ENCODE data around the gene FSIP1.

DNA sequence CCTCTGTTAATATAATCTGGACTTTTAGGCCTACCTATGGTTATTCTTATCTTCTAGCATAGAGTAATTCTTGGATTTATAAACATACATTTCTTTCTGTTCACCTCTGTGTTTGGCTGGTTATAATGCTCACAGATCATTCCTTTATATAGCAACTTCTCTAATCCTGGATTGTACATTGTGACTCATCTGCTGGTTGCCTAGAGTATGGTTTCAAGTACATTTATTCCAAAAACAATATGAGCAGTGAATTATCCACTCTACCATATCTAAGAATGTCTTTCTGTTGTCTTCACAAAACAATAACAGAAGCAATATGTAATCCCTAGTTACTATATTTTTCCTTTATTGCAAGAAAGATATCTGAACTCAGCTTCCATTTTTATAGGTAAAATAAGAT lies 35.3 kb downstream of the FSIP1 start:
- TF ChIP-seq, protein P1, sequence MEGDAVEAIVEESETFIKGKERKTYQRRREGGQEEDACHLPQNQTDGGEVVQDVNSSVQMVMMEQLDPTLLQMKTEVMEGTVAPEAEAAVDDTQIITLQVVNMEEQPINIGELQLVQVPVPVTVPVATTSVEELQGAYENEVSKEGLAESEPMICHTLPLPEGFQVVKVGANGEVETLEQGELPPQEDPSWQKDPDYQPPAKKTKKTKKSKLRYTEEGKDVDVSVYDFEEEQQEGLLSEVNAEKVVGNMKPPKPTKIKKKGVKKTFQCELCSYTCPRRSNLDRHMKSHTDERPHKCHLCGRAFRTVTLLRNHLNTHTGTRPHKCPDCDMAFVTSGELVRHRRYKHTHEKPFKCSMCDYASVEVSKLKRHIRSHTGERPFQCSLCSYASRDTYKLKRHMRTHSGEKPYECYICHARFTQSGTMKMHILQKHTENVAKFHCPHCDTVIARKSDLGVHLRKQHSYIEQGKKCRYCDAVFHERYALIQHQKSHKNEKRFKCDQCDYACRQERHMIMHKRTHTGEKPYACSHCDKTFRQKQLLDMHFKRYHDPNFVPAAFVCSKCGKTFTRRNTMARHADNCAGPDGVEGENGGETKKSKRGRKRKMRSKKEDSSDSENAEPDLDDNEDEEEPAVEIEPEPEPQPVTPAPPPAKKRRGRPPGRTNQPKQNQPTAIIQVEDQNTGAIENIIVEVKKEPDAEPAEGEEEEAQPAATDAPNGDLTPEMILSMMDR (IDR thresholded peaks at IDR 0.05), result no peak
- no peak for TF ChIP-seq EP300 (IDR thresholded peaks at IDR 0.05)
- no peak for TF ChIP-seq POLR2A (IDR thresholded peaks at IDR 0.05)

Data from upper lobe of left lung (tissue), 4 donors.